SK-N-SH (cell line): ENCODE data around the gene DAB2IP. TPM values are rescaled to one million over a fixed set of nuclear protein-coding genes. Genes with fewer than 3 reads are reported as not detected.

Experiments
- CTCF ChIA-PET: fragments of 300-600, 350-600 bp; formaldehyde crosslinking; extraction: SDS; loops from one replicate; lab custom pipeline; 2021; lab: Yijun Ruan, JAX
- POLR2A ChIA-PET: fragments of 350-600 bp; sonication (Branson Sonifier 250); formaldehyde crosslinking; extraction: SDS; loops from one replicate; lab custom pipeline; 2020; ENCODE audit warnings: antibody characterized with exemption, inconsistent platforms; lab: Yijun Ruan, JAX
- DNase-seq: peaks from one replicate; pipeline ENCODE4 v3.0.0; 2012
- H2AFZ ChIP-seq: fragments of 200-600 bp; sonication (generic); 2 replicates; pipeline ENCODE4 v1.8.1; 2016; ENCODE audit warnings: antibody characterized with exemption, mild to moderate bottlenecking, low read depth
- H3F3A ChIP-seq: fragments of 200-600 bp; sonication (generic); replicated peaks from 2 replicates; pipeline ENCODE3; 2016; ENCODE audit warnings: antibody characterized with exemption, mild to moderate bottlenecking; ENCODE audit not compliant: insufficient read depth
- H3K27ac ChIP-seq, 2 experiments: fragments of 200-500 bp in 1 of 2; fragments of 200-600 bp in 1 of 2; sonication (Bioruptor generic) in 1 of 2; sonication (generic), shearing (Covaris generic) in 1 of 2; 2 replicates each; pipeline versions ENCODE4 v1.5.1 to v1.6.1; 2014 to 2016; ENCODE audit warnings: low read depth in 2 of 2, inconsistent platforms in 1 of 2, low read length in 1 of 2, mild to moderate bottlenecking in 1 of 2, mixed read lengths in 1 of 2
- H3K27me3 ChIP-seq: fragments of 200-600 bp; sonication (generic), shearing (Covaris generic); 2 replicates; pipeline ENCODE4 v1.6.1; 2016; ENCODE audit warnings: mixed run types; ENCODE audit not compliant: insufficient read depth
- H3K36me3 ChIP-seq, 2 experiments: fragments of 200-500 bp in 1 of 2; fragments of 200-600 bp in 1 of 2; sonication (Bioruptor generic) in 1 of 2; sonication (generic) in 1 of 2; replicated peaks in 1 of 2; 2 replicates each; pipeline versions ENCODE3 to v1.5.1; 2014 to 2016; ENCODE audit warnings: low read length in 1 of 2, mild to moderate bottlenecking in 1 of 2; ENCODE audit not compliant: insufficient read depth in 2 of 2, control insufficient read depth in 1 of 2
- H3K4me1 ChIP-seq, 2 experiments: fragments of 200-500 bp in 1 of 2; fragments of 200-600 bp in 1 of 2; sonication (Bioruptor generic) in 1 of 2; sonication (generic), shearing (Covaris generic) in 1 of 2; 2 replicates each; pipeline versions ENCODE4 v1.5.1 to v1.6.1; 2014 to 2016; ENCODE audit warnings: low read depth in 1 of 2, low read length in 1 of 2, mixed run types in 1 of 2; ENCODE audit not compliant: insufficient read depth in 2 of 2, control insufficient read depth in 1 of 2
- H3K4me2 ChIP-seq: fragments of 200-600 bp; sonication (generic), shearing (Covaris generic); 2 replicates; pipeline ENCODE4 v1.6.1; 2017; ENCODE audit warnings: mixed run types
- H3K4me3 ChIP-seq, 2 experiments: fragments of 200-500 bp in 1 of 2; fragments of 200-600 bp in 1 of 2; sonication (Bioruptor generic) in 1 of 2; sonication (generic), shearing (Covaris generic) in 1 of 2; 2 replicates each; pipeline versions ENCODE4 v1.5.1 to v1.8.1; 2014 to 2016; ENCODE audit warnings: low read depth in 2 of 2, inconsistent platforms in 1 of 2, low read length in 1 of 2, mild to moderate bottlenecking in 1 of 2, mixed read lengths in 1 of 2, moderate library complexity in 1 of 2
- H3K79me2 ChIP-seq: fragments of 200-600 bp; sonication (generic); 2 replicates; pipeline ENCODE4 v1.8.1; 2017; ENCODE audit warnings: mild to moderate bottlenecking; ENCODE audit not compliant: insufficient read depth
- H3K9ac ChIP-seq: fragments of 200-600 bp; sonication (generic); 2 replicates; pipeline ENCODE4 v1.6.1; 2017; ENCODE audit warnings: mixed run types
- H3K9me2 ChIP-seq: fragments of 200-600 bp; sonication (generic); 2 replicates; pipeline ENCODE4 v1.6.1; 2017; ENCODE audit warnings: mixed run types
- H3K9me3 ChIP-seq: fragments of 200-600 bp; sonication (generic); 2 replicates; pipeline ENCODE4 v1.6.1; 2017; ENCODE audit warnings: mixed run types, mild to moderate bottlenecking, moderate library complexity
- H4K20me1 ChIP-seq: fragments of 200-600 bp; sonication (generic); 2 replicates; pipeline ENCODE4 v1.6.1; 2017; ENCODE audit warnings: mild to moderate bottlenecking, mixed run types; ENCODE audit not compliant: insufficient read depth
- CHD2 ChIP-seq: fragments of 150-350 bp; IDR thresholded peaks from 2 replicates; pipeline ENCODE4 v1.6.1; 2018; ENCODE audit warnings: low read length; ENCODE audit not compliant: partially characterized antibody
- EP300 ChIP-seq, 2 experiments: IDR thresholded peaks; 2 replicates each; pipeline versions ENCODE4 v1.4.0 to v1.6.1; 2012; ENCODE audit warnings: borderline replicate concordance in 1 of 2, low read depth in 1 of 2, low read length in 1 of 2
- FOXJ3 ChIP-seq: sonication (generic); formaldehyde crosslinking; IDR thresholded peaks from 2 replicates; pipeline ENCODE4 v1.5.1; 2020; ENCODE audit warnings: mild to moderate bottlenecking, missing genetic modification reagents
- GABPA ChIP-seq: IDR thresholded peaks from 2 replicates; pipeline ENCODE4 v1.4.0; 2012; ENCODE audit warnings: low read depth, mild to moderate bottlenecking
- GATA2 ChIP-seq: sonication (generic); formaldehyde crosslinking; IDR thresholded peaks from 2 replicates; pipeline ENCODE4 v1.5.0; 2020; ENCODE audit warnings: mild to moderate bottlenecking, missing genetic modification reagents
- IRF3 ChIP-seq: fragments of 150-350 bp; IDR thresholded peaks from 2 replicates; pipeline ENCODE4 v1.6.1; 2016; ENCODE audit warnings: mild to moderate bottlenecking, low read depth, low read length
- MEF2A ChIP-seq: IDR thresholded peaks from 2 replicates; pipeline ENCODE4 v1.4.0; 2012; ENCODE audit warnings: low read depth, borderline replicate concordance
- MXI1 ChIP-seq: IDR thresholded peaks from 2 replicates; pipeline ENCODE4 v1.6.1; 2012; ENCODE audit warnings: mild to moderate bottlenecking, low read depth, low read length, improper control_type of control experiment
- NRF1 ChIP-seq: IDR thresholded peaks from 2 replicates; pipeline ENCODE4 v1.6.1; 2012; ENCODE audit warnings: low read depth, mild to moderate bottlenecking, low read length
- RAD21 ChIP-seq: IDR thresholded peaks from 2 replicates; pipeline ENCODE4 v1.6.1; 2012; ENCODE audit warnings: mild to moderate bottlenecking, low read length
- RCOR1 ChIP-seq: fragments of 150-350 bp; IDR thresholded peaks from 2 replicates; pipeline ENCODE4 v1.6.1; 2017; ENCODE audit warnings: antibody characterized with exemption, low read length
- REST ChIP-seq: IDR thresholded peaks from 2 replicates; pipeline ENCODE4 v1.6.1; 2012; ENCODE audit warnings: mild to moderate bottlenecking, low read depth, low read length, moderate library complexity
- RFX5 ChIP-seq: IDR thresholded peaks from 2 replicates; pipeline ENCODE4 v1.6.1; 2012; ENCODE audit warnings: mild to moderate bottlenecking, improper control_type of control experiment, low read length
- RXRA ChIP-seq: IDR thresholded peaks from 2 replicates; pipeline ENCODE4 v1.4.0; 2012; ENCODE audit warnings: low read depth, mild to moderate bottlenecking, borderline replicate concordance
- SMC3 ChIP-seq: IDR thresholded peaks from 2 replicates; pipeline ENCODE4 v1.6.1; 2012; ENCODE audit warnings: low read depth, low read length, improper control_type of control experiment
- TAF1 ChIP-seq: IDR thresholded peaks from 2 replicates; pipeline ENCODE4 v1.6.1; 2012; ENCODE audit warnings: low read depth, mild to moderate bottlenecking, low read length, moderate library complexity, borderline replicate concordance
- YY1 ChIP-seq: IDR thresholded peaks from 2 replicates; pipeline ENCODE4 v1.4.0; 2012; ENCODE audit warnings: low read depth, mild to moderate bottlenecking
- ZBTB33 ChIP-seq: IDR thresholded peaks from 2 replicates; pipeline ENCODE4 v1.4.0; 2012; ENCODE audit warnings: low read depth, borderline replicate concordance
- WGBS: methylation state at CpG from one replicate; pipeline ENCODE4 v1.1.6; 2017; ENCODE audit warnings: low lambda C conversion rate; 5-methylcytosine and 5-hydroxymethylcytosine counted together
- polyA plus RNA-seq, 3 experiments: library from polyadenylated mRNA; depleted of rRNA; stranded (reverse); fragments of >200 nt; gene quantifications; 2 replicates each; pipeline ENCODE4 v1.2.3, GENCODE V29; 2012

DAB2IP gene
- polyA plus RNA-seq, 1 of the 3 experiments (the other 2 are of a cell fraction) = 21.4 TPM

- H3K9ac ChIP-seq = no peak overlapping the region
- DNase-seq = peak; percentile 47
- CTCF ChIA-PET = interaction anchor here (1.0 to 18.2 kb wide), 12 partner anchors 12 to 466 kb away, joined by 3 to 194 read pairs (median 5); no protein-coding TSS in a partner anchor
- H4K20me1 ChIP-seq = no peaks in the 10 kb centered on the region
- H3K4me2 ChIP-seq = no peak overlapping the region
- no peak overlapping the region for H3K4me3 ChIP-seq
- H3K27me3 ChIP-seq = no peaks in the 10 kb centered on the region
- 63% methylated on average over 9 of the region's 9 CpGs for WGBS
- H2AFZ ChIP-seq = no peak overlapping the region
- H3F3A ChIP-seq = no peaks in the 10 kb centered on the region
- POLR2A ChIA-PET = no interaction called here
- H3K79me2 ChIP-seq = no peaks in the 10 kb centered on the region
- H3K9me3 ChIP-seq = no peaks in the 10 kb centered on the region
- no peaks in the 10 kb centered on the region for H3K36me3 ChIP-seq
- no peak overlapping the region for H3K27ac ChIP-seq
- TF ChIP-seq ZBTB33 = no peak
- no peak for TF ChIP-seq NRF1
- no peak for TF ChIP-seq MXI1
- TF ChIP-seq RAD21 = no peak
- no peak for TF ChIP-seq RCOR1
- TF ChIP-seq FOXJ3 = no peak
- no peak for TF ChIP-seq RFX5
- no peak for TF ChIP-seq GATA2 (CRISPR knock-in tag)
- TF ChIP-seq CHD2 = no peak
- TF ChIP-seq TAF1 = no peak
- no peak for TF ChIP-seq REST
- TF ChIP-seq SMC3 = no peak
- no peak for TF ChIP-seq GABPA
- no peak for TF ChIP-seq YY1
- no peak for TF ChIP-seq IRF3
- TF ChIP-seq RXRA = no peak
- no peak for TF ChIP-seq EP300 (IDR thresholded peaks at IDR 0.05; ENCODE audit: borderline replicate concordance in 1 of 2, low read depth in 1 of 2, low read length in 1 of 2)
- no peak for TF ChIP-seq MEF2A
- no peaks in the 10 kb centered on the region for H3K9me2 ChIP-seq
- peaks cover 8 to 46% of the 10 kb centered on the region in 2 experiments; a peak in 3 of 4 replicates for H3K4me1 ChIP-seq
These were observed 18.2 kb upstream of the DAB2IP start for GRCh38 chr9:121633119-121633714.
